Cardiac muscle cell (in vitro differentiated cells and primary cell): Measurements from ENCODE around the gene TMCC2. TPM values are rescaled to one million over a fixed set of nuclear protein-coding genes. Genes with fewer than 3 reads are reported as not detected.

Source experiments
- DNase-seq, 2 donors: peaks; one replicate each; pipeline versions ENCODE4 v3.0.0 to v3.0.0-alpha.2; 2010 to 2017; ENCODE audit warnings: low read depth in 1 of 2, low spot score in 1 of 2
- H3K27ac ChIP-seq: fragments of 200-600 bp; sonication (generic); 2 replicates; pipeline ENCODE4 v1.5.1; 2016
- H3K27me3 ChIP-seq: fragments of 200-600 bp; sonication (generic); 2 replicates; pipeline ENCODE4 v1.6.0; 2016; ENCODE audit warnings: control low read depth
- H3K36me3 ChIP-seq: fragments of 200-600 bp; sonication (generic); 2 replicates; pipeline ENCODE4 v1.5.1; 2016; ENCODE audit warnings: control low read depth
- H3K4me1 ChIP-seq: fragments of 200-600 bp; sonication (generic); 2 replicates; pipeline ENCODE4 v1.8.1; 2017; ENCODE audit warnings: low read depth, mild to moderate bottlenecking, mixed run types
- H3K4me3 ChIP-seq: fragments of 200-600 bp; sonication (generic); 2 replicates; pipeline ENCODE4 v1.5.1; 2016; ENCODE audit warnings: mild to moderate bottlenecking
- H3K9me3 ChIP-seq: fragments of 200-600 bp; sonication (generic); 2 replicates; pipeline ENCODE4 v1.5.1; 2017; ENCODE audit warnings: low read depth, mild to moderate bottlenecking, control low read depth
- CTCF ChIP-seq: IDR thresholded peaks from 2 replicates; pipeline ENCODE4 v1.5.1; 2012; ENCODE audit warnings: low read depth, mild to moderate bottlenecking, low read length
- polyA plus RNA-seq: library from polyadenylated mRNA; unstranded; fragments of >200 nt; fragmentation: Nextera tagmentation; extraction: Ambion mirVana; gene quantifications from 2 replicates; pipeline ENCODE4 v1.2.1, GENCODE V29; 2016
- total RNA-seq: library from RNA; depleted of rRNA; stranded (reverse); fragments of >200 nt; gene quantifications from 2 replicates; pipeline ENCODE4 v1.2.3, GENCODE V29; 2016

TMCC2 gene
- total and polyA plus RNA-seq, 2 experiments from 2014 or later: 6.3 to 10.9 TPM

GRCh38 chr1:205214756-205215155 lies 13.0 kb upstream of the TMCC2 start:
- TF ChIP-seq CTCF: no peak
- Histone ChIP-seq H3K36me3 (no peaks in the 10 kb centered on the region), H3K4me3 (no peak overlapping the region), H3K27ac (no peak overlapping the region), H3K9me3 (no peaks in the 10 kb centered on the region), H3K27me3 (no peaks in the 10 kb centered on the region), H3K4me1 (no peaks in the 10 kb centered on the region)
- DNase-seq: no peak

GRCh38 chr1:205216588-205216987 lies 11.2 kb upstream of the TMCC2 start:
- TF ChIP-seq CTCF: no peak
- Histone ChIP-seq H3K4me3 (no peak overlapping the region), H3K27me3 (no peaks in the 10 kb centered on the region), H3K9me3 (no peaks in the 10 kb centered on the region), H3K27ac (no peak overlapping the region), H3K4me1 (no peaks in the 10 kb centered on the region), H3K36me3 (no peaks in the 10 kb centered on the region)
- no peak for DNase-seq

- no peak for TF ChIP-seq CTCF
Observed at GRCh38 chr1:205217418-205217817, 10.3 kb upstream of the TMCC2 start.

GRCh38 chr1:205220421-205220820 lies 7.3 kb upstream of the TMCC2 start:
- H3K27me3 ChIP-seq: peaks cover 7% of the 10 kb centered on the region
- no peaks in the 10 kb centered on the region for H3K9me3 ChIP-seq
- no peak for TF ChIP-seq CTCF
- H3K4me1 ChIP-seq: no peaks in the 10 kb centered on the region
- no peak overlapping the region for H3K4me3 ChIP-seq
- DNase-seq: no peak
- no peak overlapping the region for H3K27ac ChIP-seq
- no peaks in the 10 kb centered on the region for H3K36me3 ChIP-seq

More at GRCh38 chr1:205217418-205217817, 10.3 kb upstream of the TMCC2 start:
- Histone ChIP-seq H3K4me3 (no peak overlapping the region), H3K9me3 (no peaks in the 10 kb centered on the region), H3K36me3 (no peaks in the 10 kb centered on the region), H3K27ac (no peak overlapping the region), H3K4me1 (no peaks in the 10 kb centered on the region), H3K27me3 (no peaks in the 10 kb centered on the region)
- DNase-seq: no peak

- DNase-seq: no peak
- no peak for TF ChIP-seq CTCF
- Histone ChIP-seq H3K36me3 (no peaks in the 10 kb centered on the region), H3K27ac (no peak overlapping the region), H3K4me1 (no peaks in the 10 kb centered on the region), H3K27me3 (peaks cover 21% of the 10 kb centered on the region), H3K4me3 (no peak overlapping the region), H3K9me3 (no peaks in the 10 kb centered on the region)
Observed at GRCh38 chr1:205224736-205225135, 3.0 kb upstream of the TMCC2 start.
